HepG2 (cell line): Measurements from ENCODE around the gene NDRG3. TPM values are rescaled to one million over a fixed set of nuclear protein-coding genes. Genes with fewer than 3 reads are reported as not detected.

Source experiments
- CREM ChIP-seq, 2 experiments: sonication (generic) in 1 of 2; formaldehyde crosslinking in 1 of 2; IDR thresholded peaks; 2 replicates each; pipeline versions ENCODE4 v1.4.0 to v1.6.1; 2016 to 2020; ENCODE audit warnings: antibody characterized with exemption in 1 of 2, mild to moderate bottlenecking in 1 of 2, missing genetic modification reagents in 1 of 2
- KLF15 ChIP-seq: sonication (generic); formaldehyde crosslinking; IDR thresholded peaks from 2 replicates; pipeline ENCODE4 v1.8.1; 2023; ENCODE audit warnings: borderline replicate concordance, mild to moderate bottlenecking, inconsistent platforms, missing genetic modification reagents, mixed read lengths
- MBD4 ChIP-seq: IDR thresholded peaks from 2 replicates; pipeline ENCODE4 v1.6.1; 2012; ENCODE audit warnings: low read length, inconsistent platforms, borderline replicate concordance
- MTA1 ChIP-seq: sonication (generic); formaldehyde crosslinking; IDR thresholded peaks from 2 replicates; pipeline ENCODE4 v1.4.0; 2020; ENCODE audit warnings: missing genetic modification reagents, mild to moderate bottlenecking, borderline replicate concordance
- POLR2AphosphoS2 ChIP-seq: IDR thresholded peaks from 2 replicates; pipeline ENCODE4 v1.6.1; 2011; ENCODE audit warnings: low read depth, low read length, improper control_type of control experiment
- POLR2AphosphoS5 ChIP-seq: IDR thresholded peaks from 2 replicates; pipeline ENCODE4 v1.6.1; 2012; ENCODE audit warnings: low read depth, low read length
- U2AF2 ChIP-seq: fragments of 200-400 bp; formaldehyde crosslinking; IDR thresholded peaks from 2 replicates; pipeline ENCODE4 v1.6.1; 2017; ENCODE audit warnings: low read depth, mild to moderate bottlenecking, low read length
- ZNF556 ChIP-seq: sonication (generic); formaldehyde crosslinking; IDR thresholded peaks from 2 replicates; pipeline ENCODE4 v1.4.0; 2020; ENCODE audit warnings: mild to moderate bottlenecking, missing genetic modification reagents, borderline replicate concordance
- ZNF589 ChIP-seq: sonication (generic); formaldehyde crosslinking; conservative IDR thresholded peaks from 2 replicates; pipeline ENCODE4 v1.8.0; 2022; ENCODE audit warnings: mild to moderate bottlenecking, moderate library complexity, missing genetic modification reagents
- ZNF782 ChIP-seq: sonication (generic); formaldehyde crosslinking; IDR thresholded peaks from 2 replicates; pipeline ENCODE4 v1.4.0; 2020; ENCODE audit warnings: missing genetic modification reagents, mild to moderate bottlenecking, borderline replicate concordance
- ZNF788 ChIP-seq: sonication (generic); formaldehyde crosslinking; IDR thresholded peaks from 2 replicates; pipeline ENCODE4 v1.5.0; 2020; ENCODE audit warnings: mild to moderate bottlenecking, missing genetic modification reagents, borderline replicate concordance
- ZNF841 ChIP-seq: sonication (generic); formaldehyde crosslinking; IDR thresholded peaks from 2 replicates; pipeline ENCODE4 v1.8.1; 2023; ENCODE audit warnings: missing genetic modification reagents, borderline replicate concordance
- polyA plus RNA-seq, 8 experiments: library from polyadenylated mRNA; depleted of rRNA in 3 of 8; stranded (reverse) in 7 of 8; unstranded in 1 of 8; fragments of >200 nt; fragmentation: Illumina TruSeq in 4 of 8; extraction: Trizol in 4 of 8; gene quantifications; 2 replicates each; pipeline versions ENCODE4 v1.2.1 to v1.2.3, GENCODE V29; 2011 to 2016; ENCODE audit warnings: low read depth in 4 of 8, missing spikeins in 1 of 8, mixed read lengths in 1 of 8; ENCODE audit not compliant: insufficient read depth in 1 of 8
- total RNA-seq, 5 experiments: library from RNA; depleted of rRNA; stranded (reverse); fragments of >200 nt; fragmentation: Illumina TruSeq; extraction: Trizol; gene quantifications; 2 replicates each; pipeline ENCODE4 v1.2.3, GENCODE V29; 2016; ENCODE audit warnings: low read depth in 1 of 5
- TF ChIP-seq, protein P1 (sequence below): sonication (generic); formaldehyde crosslinking; IDR thresholded peaks from 2 replicates; pipeline ENCODE4 v1.5.1; 2020; ENCODE audit warnings: mild to moderate bottlenecking, missing genetic modification reagents, moderate library complexity
- TF ChIP-seq, protein P2 (sequence below): sonication (generic); formaldehyde crosslinking; IDR thresholded peaks from 2 replicates; pipeline ENCODE4 v1.5.1; 2020; ENCODE audit warnings: missing genetic modification reagents, mild to moderate bottlenecking, borderline replicate concordance
- TF ChIP-seq, protein P3 (sequence below): sonication (generic); formaldehyde crosslinking; conservative IDR thresholded peaks from 2 replicates; pipeline ENCODE4 v1.4.0; 2020; ENCODE audit warnings: missing genetic modification reagents
- TF ChIP-seq, protein P4 (sequence below): sonication (generic); formaldehyde crosslinking; IDR thresholded peaks from 2 replicates; pipeline ENCODE4 v1.9.0; 2021; ENCODE audit warnings: mild to moderate bottlenecking, missing genetic modification reagents

Gene NDRG3
- total and polyA plus RNA-seq, 2 of the 13 experiments (the other 11 are each of a cell fraction or from before 2014, with no cell fraction given): 36.0 to 40.5 TPM

DNA sequence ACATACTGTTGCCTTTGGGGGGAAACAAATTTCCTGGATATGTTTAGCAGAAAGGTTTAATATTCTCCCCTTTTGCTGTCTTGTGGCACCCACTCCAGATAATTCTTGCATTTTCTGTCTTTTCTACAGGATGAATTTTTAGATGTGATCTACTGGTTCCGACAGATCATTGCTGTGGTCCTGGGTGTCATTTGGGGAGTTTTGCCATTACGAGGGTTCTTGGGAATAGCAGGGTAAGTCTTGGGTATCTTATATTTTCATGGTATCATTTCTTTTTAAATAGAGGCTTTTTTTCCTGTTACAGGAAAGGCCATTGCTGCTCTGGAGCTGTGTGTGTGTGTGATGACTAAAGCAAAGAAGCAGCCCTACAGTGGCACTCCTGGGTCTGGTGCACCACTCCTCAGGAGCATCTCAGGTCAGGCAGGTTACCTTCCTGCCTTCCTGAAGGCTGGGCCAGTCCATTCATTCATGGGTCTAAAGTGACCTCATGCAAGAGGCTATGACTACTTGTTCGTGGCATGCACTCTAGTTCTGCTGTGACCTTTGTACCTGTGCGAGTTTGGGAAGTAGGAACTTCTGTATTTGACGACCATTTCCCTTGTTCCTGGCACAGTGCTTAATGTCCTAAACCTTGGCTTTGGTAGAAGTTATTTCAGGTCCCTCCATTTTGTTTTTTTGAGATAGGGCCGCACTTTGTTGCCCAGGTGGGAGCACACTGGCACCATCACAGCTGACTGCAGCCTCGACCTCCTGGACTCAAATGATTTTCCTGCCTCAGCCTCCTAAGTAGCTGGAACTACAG lies 138.1 kb downstream of the NDRG3 start (continued):
- TF ChIP-seq, protein P1, sequence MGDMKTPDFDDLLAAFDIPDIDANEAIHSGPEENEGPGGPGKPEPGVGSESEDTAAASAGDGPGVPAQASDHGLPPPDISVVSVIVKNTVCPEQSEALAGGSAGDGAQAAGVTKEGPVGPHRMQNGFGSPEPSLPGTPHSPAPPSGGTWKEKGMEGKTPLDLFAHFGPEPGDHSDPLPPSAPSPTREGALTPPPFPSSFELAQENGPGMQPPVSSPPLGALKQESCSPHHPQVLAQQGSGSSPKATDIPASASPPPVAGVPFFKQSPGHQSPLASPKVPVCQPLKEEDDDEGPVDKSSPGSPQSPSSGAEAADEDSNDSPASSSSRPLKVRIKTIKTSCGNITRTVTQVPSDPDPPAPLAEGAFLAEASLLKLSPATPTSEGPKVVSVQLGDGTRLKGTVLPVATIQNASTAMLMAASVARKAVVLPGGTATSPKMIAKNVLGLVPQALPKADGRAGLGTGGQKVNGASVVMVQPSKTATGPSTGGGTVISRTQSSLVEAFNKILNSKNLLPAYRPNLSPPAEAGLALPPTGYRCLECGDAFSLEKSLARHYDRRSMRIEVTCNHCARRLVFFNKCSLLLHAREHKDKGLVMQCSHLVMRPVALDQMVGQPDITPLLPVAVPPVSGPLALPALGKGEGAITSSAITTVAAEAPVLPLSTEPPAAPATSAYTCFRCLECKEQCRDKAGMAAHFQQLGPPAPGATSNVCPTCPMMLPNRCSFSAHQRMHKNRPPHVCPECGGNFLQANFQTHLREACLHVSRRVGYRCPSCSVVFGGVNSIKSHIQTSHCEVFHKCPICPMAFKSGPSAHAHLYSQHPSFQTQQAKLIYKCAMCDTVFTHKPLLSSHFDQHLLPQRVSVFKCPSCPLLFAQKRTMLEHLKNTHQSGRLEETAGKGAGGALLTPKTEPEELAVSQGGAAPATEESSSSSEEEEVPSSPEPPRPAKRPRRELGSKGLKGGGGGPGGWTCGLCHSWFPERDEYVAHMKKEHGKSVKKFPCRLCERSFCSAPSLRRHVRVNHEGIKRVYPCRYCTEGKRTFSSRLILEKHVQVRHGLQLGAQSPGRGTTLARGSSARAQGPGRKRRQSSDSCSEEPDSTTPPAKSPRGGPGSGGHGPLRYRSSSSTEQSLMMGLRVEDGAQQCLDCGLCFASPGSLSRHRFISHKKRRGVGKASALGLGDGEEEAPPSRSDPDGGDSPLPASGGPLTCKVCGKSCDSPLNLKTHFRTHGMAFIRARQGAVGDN (CRISPR knock-in tag): no peak
- no peak; the same call in 1 of the 2 replicates for TF ChIP-seq ZNF556 (CRISPR knock-in tag)
- no peak for TF ChIP-seq ZNF589 (CRISPR knock-in tag)
- TF ChIP-seq POLR2AphosphoS2: 0 out of 2 replicates have a peak, but pooled peaks have one; percentile 40
- TF ChIP-seq POLR2AphosphoS5: no peak
- TF ChIP-seq, protein P2, sequence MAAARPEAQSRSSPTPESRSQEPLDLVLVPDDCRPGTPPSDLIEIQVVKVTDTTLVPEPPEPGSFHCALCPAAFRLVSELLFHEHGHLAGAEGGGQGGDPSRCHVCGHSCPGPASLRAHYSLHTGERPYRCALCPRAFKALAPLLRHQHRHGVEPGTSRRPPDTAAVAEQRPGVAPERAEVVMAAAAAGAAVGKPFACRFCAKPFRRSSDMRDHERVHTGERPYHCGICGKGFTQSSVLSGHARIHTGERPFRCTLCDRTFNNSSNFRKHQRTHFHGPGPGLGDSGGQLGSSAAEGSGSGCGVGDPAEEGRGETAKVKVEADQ (CRISPR knock-in tag): no peak
- peak; percentile 65 for TF ChIP-seq CREM (IDR thresholded peaks at IDR 0.05)
- no peak for TF ChIP-seq CREM (CRISPR knock-in tag; IDR thresholded peaks at IDR 0.05)
- TF ChIP-seq, protein P3, sequence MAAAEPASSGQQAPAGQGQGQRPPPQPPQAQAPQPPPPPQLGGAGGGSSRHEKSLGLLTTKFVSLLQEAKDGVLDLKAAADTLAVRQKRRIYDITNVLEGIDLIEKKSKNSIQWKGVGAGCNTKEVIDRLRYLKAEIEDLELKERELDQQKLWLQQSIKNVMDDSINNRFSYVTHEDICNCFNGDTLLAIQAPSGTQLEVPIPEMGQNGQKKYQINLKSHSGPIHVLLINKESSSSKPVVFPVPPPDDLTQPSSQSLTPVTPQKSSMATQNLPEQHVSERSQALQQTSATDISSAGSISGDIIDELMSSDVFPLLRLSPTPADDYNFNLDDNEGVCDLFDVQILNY (CRISPR knock-in tag): no peak
- TF ChIP-seq ZNF788 (CRISPR knock-in tag): peak; percentile 79
- TF ChIP-seq, protein P4, sequence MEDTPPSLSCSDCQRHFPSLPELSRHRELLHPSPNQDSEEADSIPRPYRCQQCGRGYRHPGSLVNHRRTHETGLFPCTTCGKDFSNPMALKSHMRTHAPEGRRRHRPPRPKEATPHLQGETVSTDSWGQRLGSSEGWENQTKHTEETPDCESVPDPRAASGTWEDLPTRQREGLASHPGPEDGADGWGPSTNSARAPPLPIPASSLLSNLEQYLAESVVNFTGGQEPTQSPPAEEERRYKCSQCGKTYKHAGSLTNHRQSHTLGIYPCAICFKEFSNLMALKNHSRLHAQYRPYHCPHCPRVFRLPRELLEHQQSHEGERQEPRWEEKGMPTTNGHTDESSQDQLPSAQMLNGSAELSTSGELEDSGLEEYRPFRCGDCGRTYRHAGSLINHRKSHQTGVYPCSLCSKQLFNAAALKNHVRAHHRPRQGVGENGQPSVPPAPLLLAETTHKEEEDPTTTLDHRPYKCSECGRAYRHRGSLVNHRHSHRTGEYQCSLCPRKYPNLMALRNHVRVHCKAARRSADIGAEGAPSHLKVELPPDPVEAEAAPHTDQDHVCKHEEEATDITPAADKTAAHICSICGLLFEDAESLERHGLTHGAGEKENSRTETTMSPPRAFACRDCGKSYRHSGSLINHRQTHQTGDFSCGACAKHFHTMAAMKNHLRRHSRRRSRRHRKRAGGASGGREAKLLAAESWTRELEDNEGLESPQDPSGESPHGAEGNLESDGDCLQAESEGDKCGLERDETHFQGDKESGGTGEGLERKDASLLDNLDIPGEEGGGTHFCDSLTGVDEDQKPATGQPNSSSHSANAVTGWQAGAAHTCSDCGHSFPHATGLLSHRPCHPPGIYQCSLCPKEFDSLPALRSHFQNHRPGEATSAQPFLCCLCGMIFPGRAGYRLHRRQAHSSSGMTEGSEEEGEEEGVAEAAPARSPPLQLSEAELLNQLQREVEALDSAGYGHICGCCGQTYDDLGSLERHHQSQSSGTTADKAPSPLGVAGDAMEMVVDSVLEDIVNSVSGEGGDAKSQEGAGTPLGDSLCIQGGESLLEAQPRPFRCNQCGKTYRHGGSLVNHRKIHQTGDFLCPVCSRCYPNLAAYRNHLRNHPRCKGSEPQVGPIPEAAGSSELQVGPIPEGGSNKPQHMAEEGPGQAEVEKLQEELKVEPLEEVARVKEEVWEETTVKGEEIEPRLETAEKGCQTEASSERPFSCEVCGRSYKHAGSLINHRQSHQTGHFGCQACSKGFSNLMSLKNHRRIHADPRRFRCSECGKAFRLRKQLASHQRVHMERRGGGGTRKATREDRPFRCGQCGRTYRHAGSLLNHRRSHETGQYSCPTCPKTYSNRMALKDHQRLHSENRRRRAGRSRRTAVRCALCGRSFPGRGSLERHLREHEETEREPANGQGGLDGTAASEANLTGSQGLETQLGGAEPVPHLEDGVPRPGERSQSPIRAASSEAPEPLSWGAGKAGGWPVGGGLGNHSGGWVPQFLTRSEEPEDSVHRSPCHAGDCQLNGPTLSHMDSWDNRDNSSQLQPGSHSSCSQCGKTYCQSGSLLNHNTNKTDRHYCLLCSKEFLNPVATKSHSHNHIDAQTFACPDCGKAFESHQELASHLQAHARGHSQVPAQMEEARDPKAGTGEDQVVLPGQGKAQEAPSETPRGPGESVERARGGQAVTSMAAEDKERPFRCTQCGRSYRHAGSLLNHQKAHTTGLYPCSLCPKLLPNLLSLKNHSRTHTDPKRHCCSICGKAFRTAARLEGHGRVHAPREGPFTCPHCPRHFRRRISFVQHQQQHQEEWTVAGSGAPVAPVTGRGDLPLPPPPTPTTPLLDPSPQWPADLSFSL (CRISPR knock-in tag): no peak
- TF ChIP-seq ZNF782 (CRISPR knock-in tag): no peak
- TF ChIP-seq ZNF841 (CRISPR knock-in tag): no peak
- TF ChIP-seq MTA1 (CRISPR knock-in tag): no peak
- TF ChIP-seq KLF15 (CRISPR knock-in tag): no peak
- TF ChIP-seq U2AF2: no peak
- TF ChIP-seq MBD4: no peak
